A549 treated with CORT108297 at 1 μM for 4 hours (cell line): Measurements from ENCODE around the gene FGA. TPM values are rescaled to one million over a fixed set of nuclear protein-coding genes. Genes with fewer than 3 reads are reported as not detected.

ENCODE experiments used
- total RNA-seq: library from RNA; stranded (reverse); fragments of 200-300 nt; extraction: Qiagen RNA extraction; gene quantifications from 5 replicates; pipeline ENCODE4 v1.2.3, GENCODE V29; 2022

The FGA gene
- 8.5 to 12.2 TPM (median 9.7 TPM) in 5 replicates for total RNA-seq

DNA sequence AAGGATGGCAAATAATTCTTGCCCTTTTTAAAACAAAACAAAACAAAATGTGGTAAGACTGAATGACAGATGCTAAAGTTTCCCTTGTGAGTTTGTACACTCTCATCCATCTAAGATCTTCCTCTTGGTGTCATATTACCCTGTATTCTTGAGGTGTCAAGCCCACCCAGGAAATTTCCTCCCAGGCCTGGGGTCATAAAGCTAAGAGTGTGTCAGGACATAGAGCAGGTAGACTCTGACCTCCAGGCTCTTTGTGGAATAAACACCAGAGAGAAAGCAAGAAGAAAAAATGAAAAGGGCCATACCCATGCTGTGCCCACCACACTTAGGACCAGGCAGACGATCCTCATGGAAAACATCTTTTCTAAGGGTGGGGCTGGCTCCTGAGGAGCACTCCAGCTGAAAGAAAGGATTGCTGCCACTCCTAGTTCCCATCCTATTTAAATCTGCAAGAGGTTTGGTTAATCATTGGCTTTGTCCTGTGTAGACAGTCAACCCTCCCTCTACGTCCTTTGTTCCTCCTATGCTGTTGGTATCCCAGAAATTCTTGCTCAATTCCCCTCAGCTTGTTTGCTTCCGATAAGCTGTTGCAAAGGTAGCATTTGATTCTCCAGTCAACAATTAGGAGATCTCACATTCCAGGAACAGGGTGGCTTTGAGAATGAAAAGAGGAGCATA is at the start of gene FGA:
Gene FGA (minus strand): TSS at position 414 of the 678 bp plus-strand sequence. CDS start 55 bp downstream, at position 359.

GRCh38 chr4:154612472-154613414 is 22.2 kb upstream of the FGA start, which contains the start of gene FGG:
Gene FGG (minus strand): TSS chr4:154612656. CDS start chr4:154612609, 47 bp downstream.

GRCh38 chr4:154562697-154563254 is 27.8 kb downstream of the FGA start, which contains the start of gene FGB:
Gene FGB (plus strand): TSS chr4:154563011. CDS start chr4:154563019, 8 bp downstream.

GRCh38 chr4:154549894-154550790 is 40.4 kb downstream of the FGA start, which contains the start of gene PLRG1:
Gene PLRG1 (minus strand): TSS chr4:154550400. CDS start chr4:154550308, 92 bp downstream.

Other genes with a start within 250 kb of the FGA start
- gene DCHS2, start 98.9 kb downstream of the FGA start, total RNA-seq, result not detected in 5 replicates
- gene PLRG1, start 40.3 kb downstream of the FGA start, total RNA-seq, result 55.6 to 60.1 TPM (median 58.3 TPM) in 5 replicates
- 11.4 to 17.7 TPM (median 12.9 TPM) in 5 replicates for gene FGB, start 27.7 kb downstream of the FGA start, total RNA-seq
- gene FGG, start 21.9 kb upstream of the FGA start, total RNA-seq, result 4.4 to 7.2 TPM (median 4.8 TPM) in 5 replicates
- gene LRAT, start 153.3 kb upstream of the FGA start, total RNA-seq, result 0.05 to 0.30 TPM in 2 of 5 replicates, not detected in the others
- gene RBM46, start 190.5 kb upstream of the FGA start, total RNA-seq, result not detected in 5 replicates